ENCODE measurements around the gene MAPKAPK2.
A peak's percentile ranks its signal among the peaks of the same experiment; 100 is the strongest.

MAPKAPK2 gene

DNA sequence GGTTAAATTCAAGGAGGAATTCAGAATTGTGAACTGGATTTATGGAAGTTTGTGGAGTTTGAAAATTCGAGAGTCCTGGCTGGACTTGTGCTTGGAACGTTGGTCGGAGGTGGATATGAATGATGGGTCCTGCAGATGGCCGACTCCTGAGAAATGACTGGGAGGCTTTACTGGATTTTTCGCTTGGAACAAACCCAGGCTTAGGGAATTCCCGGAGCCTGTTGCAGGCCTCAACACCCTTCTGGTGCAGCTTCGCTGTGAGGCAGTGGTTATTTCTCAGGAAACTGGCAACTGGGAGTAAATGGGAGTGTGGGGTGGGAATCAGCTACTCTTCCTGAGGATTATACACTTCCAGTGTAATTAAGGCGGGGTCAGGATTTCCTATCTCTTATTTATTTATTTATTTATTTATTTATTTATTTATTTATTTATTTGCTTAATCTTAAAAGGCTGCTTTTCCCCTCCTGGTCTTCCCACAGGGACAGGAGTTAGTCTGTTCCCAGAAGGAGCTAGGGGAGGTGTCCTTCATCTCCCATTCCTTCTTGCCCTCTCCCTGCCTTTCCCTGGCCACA lies 21.1 kb downstream of the MAPKAPK2 start:
- DNase-seq, result no peak

- peak; percentile 47 for DNase-seq
Measured at GRCh38 chr1:206706298-206706791, 21.6 kb downstream of the MAPKAPK2 start.

DNA sequence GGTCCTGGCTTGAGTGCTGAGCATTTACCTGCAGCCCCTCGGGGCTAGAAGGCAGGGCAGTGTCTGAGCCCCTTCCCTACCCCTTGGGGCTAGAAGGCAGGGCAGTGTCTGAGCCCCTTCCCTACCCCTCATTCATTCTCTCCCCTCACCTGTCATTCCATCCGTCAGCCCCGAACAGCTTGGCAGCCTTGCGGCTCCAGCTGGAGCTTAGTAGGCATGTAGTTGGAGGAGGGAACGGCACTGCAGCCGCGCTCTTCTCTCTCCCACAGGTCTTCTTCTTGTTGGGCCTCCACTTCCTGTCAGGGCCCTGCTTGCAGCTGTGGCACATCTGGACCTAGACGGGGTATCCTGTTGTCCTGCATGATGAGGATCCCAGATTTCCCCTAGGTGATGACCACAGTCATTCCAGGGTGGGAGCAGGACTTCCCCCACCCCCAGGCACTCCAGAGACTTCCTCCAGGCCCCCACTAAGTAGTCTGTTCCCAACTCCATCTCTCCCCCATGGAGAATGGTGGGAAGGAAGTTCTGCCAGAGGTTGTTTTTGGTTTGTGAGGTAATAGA lies 22.2 kb downstream of the MAPKAPK2 start:
- no peak for DNase-seq

GRCh38 chr1:206708058-206708457 lies 23.4 kb downstream of the MAPKAPK2 start:
- no peak for DNase-seq

DNA sequence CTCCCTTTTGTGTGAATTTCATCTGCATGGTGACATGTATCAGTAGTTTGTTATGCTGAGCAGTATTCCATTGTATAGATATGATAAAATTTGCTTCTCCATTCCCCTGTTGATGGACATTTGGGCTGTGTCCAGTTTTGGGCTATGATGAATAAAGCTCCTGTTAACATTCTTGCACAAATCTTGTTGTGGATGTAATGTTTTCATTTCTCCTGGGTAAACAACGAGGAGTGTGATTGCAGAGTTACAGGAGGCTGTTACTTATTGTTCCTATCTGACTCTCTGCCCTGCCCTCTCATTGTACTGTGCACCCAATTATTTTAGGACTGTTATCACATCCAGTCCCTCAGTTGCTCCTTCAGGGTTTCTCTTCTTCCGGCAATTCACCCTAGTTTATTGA lies 24.2 kb downstream of the MAPKAPK2 start:
- DNase-seq, result no peak

GRCh38 chr1:206709322-206709721 lies 24.6 kb downstream of the MAPKAPK2 start:
- DNase-seq, result no peak

DNA sequence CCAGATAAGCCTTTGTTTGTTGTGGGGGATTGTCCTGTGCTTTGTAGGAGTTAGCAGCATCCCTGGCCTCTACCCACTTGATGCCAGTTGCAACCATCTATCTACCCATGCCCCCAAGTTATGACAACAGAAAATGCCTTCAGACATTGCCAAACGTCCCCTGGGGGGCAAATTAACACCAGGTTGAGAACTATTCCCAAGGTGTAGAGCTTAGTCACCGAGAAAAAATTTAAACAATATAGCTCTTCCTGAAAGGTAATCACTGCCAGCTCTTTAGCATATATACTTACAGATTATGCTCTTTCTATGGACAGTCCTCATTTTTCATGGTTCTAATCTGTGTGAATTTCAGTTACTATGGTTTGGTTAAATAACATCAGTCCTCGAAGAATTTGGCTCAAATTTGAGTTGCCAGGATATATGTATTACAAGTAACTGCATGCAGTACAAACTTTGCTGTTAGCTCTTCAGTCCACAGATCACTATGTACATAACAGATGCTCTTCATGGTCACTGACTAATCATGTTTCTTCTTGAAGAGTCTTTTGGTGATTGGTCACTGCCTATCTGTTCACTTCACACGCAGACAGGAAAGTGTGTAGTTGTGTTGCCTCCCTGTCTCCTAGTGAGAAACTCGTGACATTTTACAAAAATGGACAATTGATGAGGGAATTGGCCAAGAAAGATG lies 25.2 kb downstream of the MAPKAPK2 start:
- peak; percentile 29 for DNase-seq

DNA sequence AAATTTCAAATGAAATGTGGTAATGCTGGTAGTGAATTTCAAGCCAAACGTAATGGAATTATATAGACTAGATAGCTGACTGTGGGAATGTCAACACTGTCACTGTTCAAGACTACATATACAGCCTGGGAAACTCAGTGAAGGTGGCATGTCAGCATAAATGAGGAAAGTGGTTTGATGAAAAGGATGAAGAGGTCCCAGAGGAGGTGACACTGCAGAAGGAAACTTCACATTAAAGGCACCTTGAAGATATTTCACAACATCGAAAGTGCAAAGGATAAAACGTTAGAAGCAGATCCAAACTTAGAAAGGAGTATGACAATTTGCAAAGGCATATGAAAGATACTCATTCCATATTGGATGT lies 25.7 kb downstream of the MAPKAPK2 start:
- DNase-seq, result no peak

DNA sequence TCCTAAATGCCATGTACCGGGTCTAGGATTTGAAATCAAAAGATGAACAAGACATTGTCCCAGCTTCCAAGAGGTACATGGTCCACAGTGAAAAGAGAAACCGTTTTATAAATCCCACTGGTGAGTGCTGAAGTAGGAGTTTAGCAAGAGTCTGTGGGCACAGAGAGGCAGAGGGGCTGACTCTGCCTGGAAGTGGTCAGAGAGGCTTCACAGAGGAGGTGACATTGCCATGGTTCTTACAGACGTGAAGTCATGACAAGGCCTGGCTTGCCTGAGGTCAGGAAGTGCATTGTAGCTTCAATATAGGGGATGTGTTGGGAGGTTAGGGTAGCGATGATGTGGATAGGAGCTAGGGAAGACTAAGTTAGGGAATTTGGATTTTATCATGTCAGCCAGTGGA lies 28.4 kb downstream of the MAPKAPK2 start:
- DNase-seq, result no peak

DNA sequence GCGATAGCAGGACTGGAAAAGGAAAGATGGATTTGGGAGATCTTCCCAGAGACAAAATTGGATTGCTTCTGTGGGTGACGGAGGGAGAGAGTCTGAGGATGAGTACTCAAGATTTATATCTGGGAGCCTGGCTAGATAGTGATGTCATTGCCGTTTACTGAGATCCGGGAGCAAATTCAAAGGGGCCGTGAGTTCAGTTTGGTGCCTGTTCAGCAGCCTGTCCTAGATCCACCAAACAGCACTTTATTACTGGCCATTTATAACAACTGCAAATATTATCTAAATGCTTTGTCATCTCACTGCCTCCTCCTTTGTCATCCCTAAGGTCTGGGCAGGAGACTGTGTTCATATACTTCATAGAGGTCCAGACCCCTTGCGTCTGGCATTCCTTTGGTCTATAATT lies 29.2 kb downstream of the MAPKAPK2 start:
- peak; percentile 46 for DNase-seq

- DNase-seq, result peak; percentile 83
Measured at GRCh38 chr1:206714331-206715058, 29.8 kb downstream of the MAPKAPK2 start.

DNA sequence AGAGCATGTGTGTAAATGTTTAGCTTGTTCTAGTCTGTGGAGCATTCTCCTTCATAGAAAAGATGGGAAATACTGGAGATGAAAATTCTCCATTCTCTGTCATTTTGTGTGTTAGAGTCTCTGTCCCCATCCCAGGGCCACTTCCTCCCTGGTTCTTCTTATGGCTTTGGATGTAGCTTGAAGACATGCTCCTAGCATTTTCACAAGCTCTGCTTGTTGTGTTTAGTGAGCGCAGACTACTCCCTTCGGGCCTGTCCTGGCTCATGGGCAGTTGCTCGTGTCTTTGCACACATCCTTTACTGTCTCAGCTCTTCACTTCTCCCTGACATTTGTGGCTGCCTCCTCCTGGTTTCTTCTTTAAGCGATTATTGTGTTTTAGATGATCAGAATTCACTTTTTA lies 30.4 kb downstream of the MAPKAPK2 start:
- DNase-seq, result no peak

GRCh38 chr1:206715552-206716158 lies 30.9 kb downstream of the MAPKAPK2 start:
- DNase-seq, result no peak

DNA sequence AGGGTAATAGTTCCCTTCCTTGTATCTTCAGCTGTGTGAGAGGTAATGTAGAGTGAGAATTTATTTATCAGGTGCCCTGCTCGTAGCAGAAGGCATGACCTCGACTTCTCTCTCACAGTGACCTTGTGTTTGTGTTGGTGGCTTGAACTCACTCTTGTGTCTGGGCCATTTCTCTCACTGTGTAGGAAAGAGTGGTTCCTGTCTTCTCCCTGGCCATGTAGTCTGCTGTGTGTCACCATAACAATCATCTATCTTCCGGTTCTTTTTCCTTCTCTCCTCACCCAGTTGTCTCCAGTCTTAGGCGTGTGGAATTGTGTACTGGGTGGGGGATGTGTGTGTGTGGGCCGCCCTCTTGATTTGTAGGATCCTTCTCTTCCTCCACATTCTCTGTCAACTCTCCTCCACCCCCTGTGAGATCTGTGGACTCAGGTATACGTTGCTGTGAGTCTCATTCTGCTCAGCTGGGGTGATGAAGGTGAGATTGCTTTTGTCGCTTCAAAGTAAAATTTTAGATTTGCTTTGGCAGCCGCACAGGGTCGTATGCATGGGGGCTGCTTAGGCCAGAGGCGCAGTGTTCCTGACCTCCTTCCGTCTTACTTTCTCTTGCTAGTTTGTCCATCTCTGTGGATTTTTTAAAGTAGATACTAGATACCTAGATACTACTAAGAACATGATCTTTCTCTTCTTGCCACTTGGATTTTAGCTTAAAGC lies 31.6 kb downstream of the MAPKAPK2 start:
- DNase-seq, result no peak

DNA sequence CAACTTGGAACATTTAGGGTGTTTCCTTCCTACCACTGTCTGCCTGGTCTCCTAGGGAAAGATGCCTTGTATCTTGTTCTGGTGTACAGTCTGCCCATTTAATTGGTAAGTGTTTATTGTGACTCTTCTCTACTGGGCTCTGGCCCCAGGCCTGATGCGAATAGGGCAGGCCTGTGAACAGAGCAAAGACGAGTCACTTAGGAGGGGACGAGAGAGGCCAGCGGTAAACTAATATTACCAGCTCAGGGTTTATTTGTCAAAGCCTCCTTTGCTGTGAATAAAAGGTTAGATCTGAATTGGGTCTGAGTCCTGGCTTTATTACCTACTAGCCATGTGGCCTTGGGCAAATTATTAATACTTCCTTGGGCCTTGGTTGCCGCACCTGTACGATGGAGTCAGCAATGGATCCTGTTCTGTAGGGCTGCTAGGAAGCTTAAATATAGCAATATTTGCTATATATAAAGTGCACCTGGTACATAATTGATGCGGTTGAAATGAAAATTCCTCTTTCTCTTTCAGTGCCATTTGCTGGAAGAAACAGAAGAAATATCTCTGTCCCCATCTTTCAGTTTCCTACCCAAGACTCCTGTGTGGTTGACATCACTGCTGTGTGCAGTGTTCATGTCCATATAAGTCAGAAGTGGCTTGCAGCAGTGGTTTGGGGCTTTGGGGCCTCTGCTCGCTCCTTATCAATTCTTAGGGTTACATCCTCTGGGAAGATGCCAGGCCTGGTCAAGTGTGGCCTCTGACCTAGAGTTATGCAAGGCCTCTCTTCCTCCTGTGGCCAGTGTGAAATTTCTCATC lies 32.4 kb downstream of the MAPKAPK2 start:
- DNase-seq, result peak; percentile 42

DNA sequence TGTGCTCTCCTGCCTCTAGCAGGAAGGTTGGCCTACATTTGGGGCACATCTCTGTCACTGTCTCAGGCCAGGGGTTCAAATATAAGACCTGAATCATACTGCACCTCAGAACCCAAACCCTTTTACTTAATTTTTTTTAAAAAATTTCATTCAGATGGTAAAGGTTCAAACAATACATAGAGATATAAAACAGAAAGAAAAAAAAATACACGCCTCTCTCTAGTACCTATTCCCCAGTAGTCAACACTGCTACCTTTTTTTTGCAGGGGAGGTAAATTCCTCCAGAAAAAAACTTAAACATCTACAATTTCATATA lies 32.9 kb downstream of the MAPKAPK2 start:
- DNase-seq, result no peak

DNA sequence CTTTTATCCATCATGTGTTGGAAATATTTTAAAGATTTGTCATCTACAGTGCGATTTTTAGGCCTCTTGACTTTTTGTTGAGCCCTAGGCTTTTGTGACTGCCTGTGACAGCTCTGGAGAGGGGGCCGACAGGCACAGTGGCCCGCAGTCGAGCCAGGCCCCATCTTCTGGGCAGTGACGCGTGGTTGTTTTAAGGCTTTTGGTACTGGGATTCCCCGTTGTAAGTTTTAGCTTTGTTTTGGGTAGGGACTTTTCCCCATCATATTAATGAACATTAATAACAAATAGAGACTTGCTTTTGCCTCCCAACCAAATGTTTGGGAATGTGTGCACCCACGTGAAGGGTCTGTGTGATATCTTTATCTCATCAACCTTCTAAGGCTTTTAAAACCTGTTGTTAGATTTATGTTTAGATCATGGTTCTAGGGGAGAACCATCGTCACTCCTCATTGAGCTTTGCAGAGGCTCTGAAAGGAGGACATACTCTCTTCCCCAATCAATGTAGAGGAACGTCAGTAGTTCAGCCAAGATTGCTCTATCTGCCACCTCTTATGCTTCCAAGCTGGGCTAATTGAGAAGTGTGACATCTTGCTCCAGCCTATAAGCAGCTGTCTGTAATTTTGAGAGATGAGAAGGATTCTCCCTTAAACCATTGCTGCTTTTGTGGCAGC lies 34.6 kb downstream of the MAPKAPK2 start:
- no peak for DNase-seq

GRCh38 chr1:206721454-206721853 lies 36.7 kb downstream of the MAPKAPK2 start:
- no peak for DNase-seq

GRCh38 chr1:206722751-206723461 lies 38.2 kb downstream of the MAPKAPK2 start:
- DNase-seq, result no peak

GRCh38 chr1:206723462-206723804 lies 38.7 kb downstream of the MAPKAPK2 start:
- no peak for DNase-seq

All from HCEC 1CT (cell line).